T-cell (primary cell): Measurements from ENCODE around the gene NMBR. TPM values are rescaled to one million over a fixed set of nuclear protein-coding genes. Genes with fewer than 3 reads are reported as not detected.
"Not testable (repeated sequence)": the region's sequence is repeated elsewhere in the genome, so short reads cannot be mapped to it uniquely, and the experiment has no call there.

Experiments
- ATAC-seq, 4 experiments: fragments of 200-7000 bp in 3 of 4; fragments of 150-1000 bp in 1 of 4; cut with Tn5 transposase; replicated peaks in 1 of 4; 1 replicate in 3 of 4; 2 replicates in 1 of 4; pipeline ENCODE4 v1.10.0; 2021; ENCODE audit warnings: moderate library complexity in 3 of 4, mild to moderate bottlenecking in 2 of 4, moderate number of reproducible peaks in 1 of 4
- CTCF ChIA-PET, 2 donors: fragments of 300-600 bp; sonication (Branson Sonifier 250); formaldehyde crosslinking; loops; one replicate each; lab custom pipeline; 2022; ENCODE audit warnings: antibody characterized with exemption in 2 of 2; lab: Charles Lee
- POLR2A ChIA-PET, 2 donors: fragments of 300-600 bp; sonication (Branson Sonifier 250); formaldehyde crosslinking; loops; one replicate each; lab custom pipeline; 2022; ENCODE audit warnings: antibody characterized with exemption in 2 of 2; lab: Charles Lee
- DNase-seq, 35 experiments: peaks; one replicate each; pipeline versions ENCODE4 v3.0.0 to v3.0.0-alpha.2; 2013 to 2023
- H3K27ac ChIP-seq: one replicate; pipeline ENCODE4 v1.5.1; 2013; ENCODE audit warnings: low read length
- H3K27me3 ChIP-seq, 2 experiments: replicated peaks in 1 of 2; 1 replicate in 1 of 2; 2 replicates in 1 of 2; pipeline versions ENCODE4 v1.6.1 to v1.7.0; 2013; ENCODE audit warnings: low read length in 1 of 2, mixed read lengths in 1 of 2; ENCODE audit not compliant: control insufficient read depth in 2 of 2, insufficient read depth in 2 of 2; ENCODE audit errors: extremely low read depth in 1 of 2
- H3K36me3 ChIP-seq, 2 donors: 1 replicate in 1 of 2; 2 replicates in 1 of 2; pipeline versions ENCODE4 v1.6.1 to v1.7.0; 2013; ENCODE audit warnings: low read length in 1 of 2; ENCODE audit not compliant: control insufficient read depth in 2 of 2, insufficient read depth in 1 of 2; ENCODE audit errors: extremely low read depth in 1 of 2
- H3K4me1 ChIP-seq, 2 experiments: 1 replicate in 1 of 2; 2 replicates in 1 of 2; pipeline versions ENCODE4 v1.6.1 to v1.7.0; 2013; ENCODE audit warnings: low read length in 2 of 2, mixed read lengths in 1 of 2; ENCODE audit not compliant: insufficient read depth in 2 of 2, control insufficient read depth in 1 of 2; ENCODE audit errors: extremely low read depth in 1 of 2
- H3K4me3 ChIP-seq, 2 donors: 1 replicate in 1 of 2; 2 replicates in 1 of 2; pipeline versions ENCODE4 v1.5.1 to v1.7.0; 2013; ENCODE audit warnings: mild to moderate bottlenecking in 2 of 2, low read length in 1 of 2, moderate library complexity in 1 of 2; ENCODE audit not compliant: control insufficient read depth in 1 of 2; ENCODE audit errors: extremely low read depth in 1 of 2
- H3K9me3 ChIP-seq: 2 replicates; pipeline ENCODE4 v1.7.0; 2013
- H3K27ac Mint-ChIP-seq, 2 donors: one replicate each; pipeline ENCODE4 v1.8.0; 2020 to 2021; ENCODE audit warnings: mild to moderate bottlenecking in 2 of 2, mixed read lengths in 2 of 2
- H3K27me3 Mint-ChIP-seq, 2 donors: one replicate each; pipeline ENCODE4 v1.8.0; 2021 to 2022; ENCODE audit warnings: mixed read lengths in 2 of 2
- H3K36me3 Mint-ChIP-seq: one replicate; pipeline ENCODE4 v1.8.0; 2021; ENCODE audit warnings: mixed read lengths
- H3K4me1 Mint-ChIP-seq, 3 donors: one replicate each; pipeline ENCODE4 v1.8.0; 2020 to 2022; ENCODE audit warnings: mixed read lengths in 3 of 3, mild to moderate bottlenecking in 1 of 3
- H3K4me3 Mint-ChIP-seq, 3 donors: one replicate each; pipeline ENCODE4 v1.8.0; 2020 to 2022; ENCODE audit warnings: mild to moderate bottlenecking in 3 of 3, mixed read lengths in 3 of 3, moderate library complexity in 3 of 3
- H3K9me3 Mint-ChIP-seq, 3 donors: one replicate each; pipeline ENCODE4 v1.8.0; 2020 to 2022; ENCODE audit warnings: mixed read lengths in 3 of 3
- WGBS: methylation state at CpG from one replicate; pipeline ENCODE4 v1.1.5; 2013; ENCODE audit warnings: missing lambda C conversion rate; ENCODE audit not compliant: insufficient coverage; 5-methylcytosine and 5-hydroxymethylcytosine counted together
- total RNA-seq, 35 experiments: library from RNA in 6 of 35; stranded (reverse) in 6 of 35; fragments of 120-200 nt in 1 of 35; gene quantifications; one replicate each; pipeline versions ENCODE4 v1.2.1 to v1.2.4 and lab custom pipeline; 2013 to 2026

Gene NMBR
- total RNA-seq, 5 donors from 2014 or later (not counting 1 experiment from before 2014, with no cell fraction given) = not detected

GRCh38 chr6:142104820-142105219 lies 42.1 kb downstream of the NMBR start:
- H3K27ac ChIP-seq, H3K27ac Mint-ChIP-seq, ATAC-seq, H3K4me1 ChIP-seq, H3K36me3 Mint-ChIP-seq, DNase-seq, H3K4me1 Mint-ChIP-seq, POLR2A ChIA-PET, H3K9me3 ChIP-seq, H3K36me3 ChIP-seq, H3K4me3 Mint-ChIP-seq, H3K4me3 ChIP-seq, H3K9me3 Mint-ChIP-seq, H3K27me3 ChIP-seq, CTCF ChIA-PET: not testable (repeated sequence)
- peaks cover 0 to 11% of the 10 kb centered on the region in 2 donors for H3K27me3 Mint-ChIP-seq
- WGBS = 69% methylated on average over 4 of the region's 5 CpGs

- Mint-ChIP-seq H3K4me3 (peak overlapping the region in 1 of 3 donors; percentile 32), H3K9me3 (no peaks in the 10 kb centered on the region), H3K4me1 (peaks cover 7 to 14% (median 9%) of the 10 kb centered on the region in 3 donors), H3K27me3 (peaks cover 22 to 29% of the 10 kb centered on the region in 2 donors), H3K27ac (no peak overlapping the region), H3K36me3 (no peaks in the 10 kb centered on the region)
- Histone ChIP-seq H3K27me3 (peaks cover 8 to 16% of the 10 kb centered on the region in 2 experiments), H3K36me3 (no peaks in the 10 kb centered on the region), H3K27ac (no peak overlapping the region), H3K4me3 (peak overlapping the region in 1 of 2 donors; percentile 51), H3K9me3 (no peaks in the 10 kb centered on the region), H3K4me1 (peaks cover 0 to 8% of the 10 kb centered on the region in 2 experiments)
- DNase-seq (no peak), ATAC-seq (no peak)
- ChIA-PET POLR2A (no interaction called here), CTCF (no interaction called here)
- 6% methylated on average over 10 of the region's 14 CpGs for WGBS
Observed at GRCh38 chr6:142088858-142089216, 58.1 kb downstream of the NMBR start.

GRCh38 chr6:142087950-142088857 lies 58.7 kb downstream of the NMBR start:
- POLR2A ChIA-PET = no interaction called here
- H3K9me3 Mint-ChIP-seq = no peaks in the 10 kb centered on the region
- H3K4me3 Mint-ChIP-seq = peak overlapping the region in 1 of 3 donors; percentile 32

GRCh38 chr6:142079130-142079529 lies 67.8 kb downstream of the NMBR start:
- H3K9me3 Mint-ChIP-seq = no peaks in the 10 kb centered on the region
- H3K9me3 ChIP-seq = no peaks in the 10 kb centered on the region
- CTCF ChIA-PET = no interaction called here
- no peak overlapping the region for H3K4me3 Mint-ChIP-seq
- POLR2A ChIA-PET = no interaction called here
- no peaks in the 10 kb centered on the region for H3K4me1 ChIP-seq
- no peak overlapping the region for H3K27ac ChIP-seq
- H3K36me3 Mint-ChIP-seq = no peaks in the 10 kb centered on the region
- peaks cover 5 to 8% (median 5%) of the 10 kb centered on the region in 3 donors for H3K4me1 Mint-ChIP-seq
- ATAC-seq (no peak), DNase-seq (no peak)
- peaks cover 0 to 8% of the 10 kb centered on the region in 2 donors for H3K27me3 Mint-ChIP-seq
- H3K36me3 ChIP-seq = no peaks in the 10 kb centered on the region
- H3K27ac Mint-ChIP-seq = no peak overlapping the region
- H3K4me3 ChIP-seq = no peak overlapping the region
- no peaks in the 10 kb centered on the region for H3K27me3 ChIP-seq

More at GRCh38 chr6:142087950-142088857, 58.7 kb downstream of the NMBR start:
- H3K4me3 ChIP-seq = peak overlapping the region in 1 of 2 donors; percentile 51
- H3K27ac ChIP-seq = no peak overlapping the region
- no peaks in the 10 kb centered on the region for H3K36me3 Mint-ChIP-seq
- H3K4me1 Mint-ChIP-seq = peaks cover 7 to 14% (median 9%) of the 10 kb centered on the region in 3 donors
- H3K36me3 ChIP-seq = no peaks in the 10 kb centered on the region
- ATAC-seq (no peak), DNase-seq (no peak)
- CTCF ChIA-PET = no interaction called here
- peak overlapping the region in 1 of 2 donors; percentile 43 for H3K27ac Mint-ChIP-seq
- H3K27me3 Mint-ChIP-seq = peaks cover 22 to 33% of the 10 kb centered on the region in 2 donors
- peaks cover 0 to 8% of the 10 kb centered on the region in 2 experiments for H3K4me1 ChIP-seq
- no peaks in the 10 kb centered on the region for H3K9me3 ChIP-seq
- 32% methylated on average over 32 of the region's 49 CpGs for WGBS
- H3K27me3 ChIP-seq = peaks cover 8 to 16% of the 10 kb centered on the region in 2 experiments

- peak in 1 of 35 experiments; percentile 8 for DNase-seq
Observed at GRCh38 chr6:142075516-142076101, 71.3 kb downstream of the NMBR start.

GRCh38 chr6:142074516-142074915 lies 72.4 kb downstream of the NMBR start:
- Histone ChIP-seq H3K9me3 (no peaks in the 10 kb centered on the region), H3K27me3 (peaks cover 0 to 8% of the 10 kb centered on the region in 2 experiments), H3K4me3 (no peak overlapping the region), H3K4me1 (no peaks in the 10 kb centered on the region), H3K36me3 (no peaks in the 10 kb centered on the region), H3K27ac (no peak overlapping the region)
- DNase-seq (no peak), ATAC-seq (no peak)
- peaks cover 3 to 7% of the 10 kb centered on the region in 2 donors for H3K27me3 Mint-ChIP-seq
- H3K4me1 Mint-ChIP-seq = peaks cover 5 to 8% (median 5%) of the 10 kb centered on the region in 3 donors
- WGBS = no CpG with 5 or more reads among the region's 1 CpG
- H3K9me3 Mint-ChIP-seq = peaks cover 0 to 12% (median 7%) of the 10 kb centered on the region in 3 donors
- ChIA-PET CTCF (no interaction called here), POLR2A (no interaction called here)
- no peak overlapping the region for H3K27ac Mint-ChIP-seq
- no peaks in the 10 kb centered on the region for H3K36me3 Mint-ChIP-seq
- H3K4me3 Mint-ChIP-seq = no peak overlapping the region

More at GRCh38 chr6:142075516-142076101, 71.3 kb downstream of the NMBR start:
- 63% methylated on average over 2 of the region's 7 CpGs for WGBS
- Mint-ChIP-seq H3K36me3 (no peaks in the 10 kb centered on the region), H3K27ac (no peak overlapping the region), H3K4me3 (no peak overlapping the region), H3K9me3 (peaks cover 0 to 12% (median 7%) of the 10 kb centered on the region in 3 donors), H3K4me1 (peaks cover 5 to 8% (median 5%) of the 10 kb centered on the region in 3 donors), H3K27me3 (peaks cover 3 to 7% of the 10 kb centered on the region in 2 donors)
- no peaks in the 10 kb centered on the region for H3K36me3 ChIP-seq
- H3K27me3 ChIP-seq = peaks cover 0 to 8% of the 10 kb centered on the region in 2 experiments
- H3K27ac ChIP-seq = no peak overlapping the region
- H3K9me3 ChIP-seq = no peaks in the 10 kb centered on the region
- ChIA-PET POLR2A (no interaction called here), CTCF (interaction anchor here (0.6 to 1.1 kb wide), 2 partner anchors 28 to 85 kb away, joined by 4 read pairs; no protein-coding TSS in a partner anchor)
- peak in 1 of 4 experiments; percentile 16 for ATAC-seq
- H3K4me1 ChIP-seq = no peaks in the 10 kb centered on the region
- no peak overlapping the region for H3K4me3 ChIP-seq
